GM12865 (cell line): ENCODE measurements around the gene ITGA11.

ENCODE experiments used
- DNase-seq: peaks from one replicate; pipeline ENCODE4 v3.0.0; 2010; ENCODE audit warnings: low read depth
- H3K4me3 ChIP-seq: 2 replicates; pipeline ENCODE4 v1.5.1; 2011; ENCODE audit warnings: mild to moderate bottlenecking, low read depth, low read length, control low read depth
- TF ChIP-seq, protein P1 (sequence below): IDR thresholded peaks from 2 replicates; pipeline ENCODE4 v1.5.1; 2011; ENCODE audit warnings: low read length, control low read depth, low read depth, inconsistent platforms; ENCODE audit not compliant: insufficient read depth; ENCODE audit errors: missing control alignments

Gene ITGA11

DNA sequence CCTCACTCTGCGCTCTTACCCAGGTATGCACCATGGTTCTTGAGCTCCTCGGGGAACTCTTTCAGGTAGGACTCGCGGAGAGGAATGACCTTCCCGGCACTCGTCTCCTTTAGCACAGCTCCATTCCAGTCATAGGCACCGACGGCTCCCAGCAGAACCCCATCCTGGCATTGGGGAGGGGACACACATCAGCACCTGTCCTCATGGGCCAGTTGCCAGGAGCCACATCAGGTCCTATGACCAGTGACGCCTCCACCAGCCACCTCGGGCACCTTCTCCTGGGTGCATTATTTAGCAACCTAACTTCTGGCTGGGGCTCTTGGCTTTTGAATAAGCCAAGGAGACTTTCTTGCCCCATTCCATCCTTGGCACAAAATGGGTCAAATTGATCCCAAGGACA is 92.5 kb downstream of the ITGA11 start:
- no peak for DNase-seq
- no peak overlapping the region for H3K4me3 ChIP-seq
- TF ChIP-seq, protein P1, sequence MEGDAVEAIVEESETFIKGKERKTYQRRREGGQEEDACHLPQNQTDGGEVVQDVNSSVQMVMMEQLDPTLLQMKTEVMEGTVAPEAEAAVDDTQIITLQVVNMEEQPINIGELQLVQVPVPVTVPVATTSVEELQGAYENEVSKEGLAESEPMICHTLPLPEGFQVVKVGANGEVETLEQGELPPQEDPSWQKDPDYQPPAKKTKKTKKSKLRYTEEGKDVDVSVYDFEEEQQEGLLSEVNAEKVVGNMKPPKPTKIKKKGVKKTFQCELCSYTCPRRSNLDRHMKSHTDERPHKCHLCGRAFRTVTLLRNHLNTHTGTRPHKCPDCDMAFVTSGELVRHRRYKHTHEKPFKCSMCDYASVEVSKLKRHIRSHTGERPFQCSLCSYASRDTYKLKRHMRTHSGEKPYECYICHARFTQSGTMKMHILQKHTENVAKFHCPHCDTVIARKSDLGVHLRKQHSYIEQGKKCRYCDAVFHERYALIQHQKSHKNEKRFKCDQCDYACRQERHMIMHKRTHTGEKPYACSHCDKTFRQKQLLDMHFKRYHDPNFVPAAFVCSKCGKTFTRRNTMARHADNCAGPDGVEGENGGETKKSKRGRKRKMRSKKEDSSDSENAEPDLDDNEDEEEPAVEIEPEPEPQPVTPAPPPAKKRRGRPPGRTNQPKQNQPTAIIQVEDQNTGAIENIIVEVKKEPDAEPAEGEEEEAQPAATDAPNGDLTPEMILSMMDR = no peak

DNA sequence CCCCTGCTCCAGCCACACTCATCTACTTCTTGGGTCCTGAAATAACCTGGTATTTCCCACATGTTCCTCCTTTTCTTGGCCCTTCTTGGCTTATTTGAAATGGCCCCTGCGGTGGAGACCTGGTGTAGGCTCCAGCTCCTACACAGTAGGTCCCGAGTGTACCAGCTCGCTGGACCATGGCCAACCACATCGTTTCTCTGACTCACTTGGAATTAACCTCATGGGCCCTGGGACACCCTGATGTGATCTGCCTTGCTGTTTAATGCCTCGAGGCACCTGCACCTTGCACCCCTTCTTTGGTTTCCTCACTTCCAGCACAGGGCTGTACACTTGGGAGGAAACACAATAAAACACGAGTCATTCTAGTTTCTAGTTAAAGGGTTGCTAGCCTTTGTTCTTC is 94.1 kb downstream of the ITGA11 start:
- no peak overlapping the region for H3K4me3 ChIP-seq
- TF ChIP-seq, protein P1 = no peak
- no peak for DNase-seq

DNA sequence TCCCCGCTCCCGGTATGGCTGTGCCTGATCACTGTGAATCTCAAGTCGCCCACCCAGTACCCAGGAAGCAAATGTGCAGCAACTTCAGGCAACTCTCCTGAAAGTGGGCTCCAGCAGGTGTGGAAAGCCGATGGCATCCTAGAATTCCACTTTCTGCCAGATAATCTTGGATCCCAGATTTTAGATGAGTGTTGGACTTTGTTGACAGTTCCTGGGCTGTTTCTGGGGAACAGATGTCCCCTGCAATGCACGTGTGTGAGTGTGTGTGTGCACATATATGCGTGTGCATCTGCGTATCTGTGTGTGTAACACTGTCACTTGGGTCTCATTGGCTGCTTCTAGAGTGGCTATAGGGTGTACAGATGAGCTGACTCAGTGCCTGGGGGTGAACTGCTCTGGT is 95.4 kb downstream of the ITGA11 start:
- H3K4me3 ChIP-seq = no peak overlapping the region
- no peak for DNase-seq
- TF ChIP-seq, protein P1 = no peak

DNA sequence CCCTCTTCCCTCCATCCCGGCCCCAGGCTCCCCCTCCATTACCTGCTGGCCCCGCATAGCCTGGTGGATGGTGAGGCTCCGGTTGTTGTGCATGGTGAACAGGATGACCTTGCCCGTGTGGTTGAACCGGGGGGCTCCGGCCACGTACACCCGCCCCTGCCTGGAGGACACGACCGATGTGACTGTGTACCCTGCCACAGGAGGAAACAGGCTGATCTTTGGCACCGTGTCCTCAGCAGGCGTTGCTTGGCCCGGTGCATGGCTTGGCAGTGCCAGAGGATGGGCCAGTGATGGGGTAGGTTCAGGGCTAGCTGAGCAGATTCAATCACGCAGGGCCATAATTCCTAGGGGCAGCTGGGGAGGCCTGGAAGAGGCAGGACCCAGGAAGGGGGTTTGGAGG is 96.3 kb downstream of the ITGA11 start:
- H3K4me3 ChIP-seq = no peak overlapping the region
- no peak for DNase-seq
- TF ChIP-seq, protein P1 = no peak

DNA sequence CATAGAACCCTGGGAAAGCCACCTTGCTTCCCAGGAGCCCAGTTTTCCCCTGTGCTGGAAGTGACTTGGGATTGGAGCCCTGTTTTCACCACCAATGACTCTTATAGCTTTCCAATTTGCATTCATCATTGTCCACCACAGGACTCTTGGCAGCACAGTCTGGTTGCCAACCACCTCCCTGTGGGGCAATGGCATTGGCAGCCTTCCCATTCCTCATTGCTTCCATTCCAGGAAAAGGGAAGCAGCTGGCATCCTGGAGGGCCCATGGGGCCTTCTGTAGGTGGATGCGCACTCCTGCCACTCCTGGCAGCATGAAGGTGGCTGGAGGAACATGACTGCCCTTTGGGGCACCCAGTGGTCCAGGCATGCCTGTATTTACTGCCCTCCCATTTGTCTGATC is 96.7 kb downstream of the ITGA11 start:
- no peak for DNase-seq
- no peak overlapping the region for H3K4me3 ChIP-seq
- TF ChIP-seq, protein P1 = no peak

DNA sequence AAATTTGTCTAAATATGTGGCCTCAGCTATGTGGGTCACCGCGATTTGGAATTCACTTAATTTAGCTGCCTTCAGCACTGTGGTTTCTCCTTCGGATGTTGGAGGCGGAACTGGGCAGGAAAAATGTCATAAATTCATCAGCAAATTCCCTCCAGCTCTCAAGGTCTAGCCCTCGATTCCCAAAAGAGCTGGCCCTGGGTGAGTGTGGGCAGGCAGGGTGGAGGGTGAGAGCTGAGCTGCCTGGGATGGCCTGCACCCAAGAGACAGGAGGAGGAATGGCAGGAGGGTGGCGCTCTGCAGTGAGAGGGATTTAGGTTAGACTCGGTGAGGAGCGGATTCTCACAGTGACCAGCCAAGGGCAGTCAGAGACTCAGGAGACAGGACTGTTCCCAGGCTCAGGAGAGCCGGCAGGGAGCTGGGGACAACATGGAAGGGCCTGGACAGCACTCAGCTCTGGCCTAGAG is 97.3 kb downstream of the ITGA11 start:
- no peak overlapping the region for H3K4me3 ChIP-seq
- no peak for DNase-seq
- TF ChIP-seq, protein P1 = no peak

DNA sequence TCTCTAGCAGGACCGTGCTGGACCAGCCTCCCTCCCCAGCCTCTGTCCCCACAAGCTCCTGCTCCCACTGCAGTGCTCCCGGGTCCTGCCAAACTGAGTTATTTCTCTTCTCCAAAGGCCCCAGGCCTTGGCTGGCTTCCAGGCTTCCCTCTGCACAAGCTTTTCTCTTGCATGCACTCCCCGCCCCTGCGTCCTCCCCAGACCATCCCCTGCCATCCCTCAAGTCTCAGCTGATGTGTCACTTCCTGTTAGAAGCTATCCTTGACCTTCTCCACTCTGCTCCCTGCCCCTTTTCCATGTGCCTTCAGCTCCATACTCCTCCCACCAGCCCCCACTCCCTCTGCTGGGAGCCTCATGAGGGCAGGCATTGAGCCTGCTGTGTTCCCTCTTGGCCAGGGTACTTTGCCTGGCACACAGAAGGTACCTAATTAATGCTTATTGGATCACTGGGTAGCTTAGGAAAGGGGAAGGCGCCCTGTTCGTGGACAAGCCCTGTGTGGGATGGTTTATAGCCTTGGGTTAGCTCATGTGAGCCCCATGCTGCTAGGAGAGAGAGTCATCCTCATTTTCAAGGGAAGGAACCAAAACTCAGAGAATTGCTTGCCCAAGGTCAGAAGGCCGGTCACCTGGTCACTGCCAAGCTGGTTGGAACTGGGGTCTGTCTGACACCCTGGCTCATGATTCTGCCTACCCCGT is 98.0 kb downstream of the ITGA11 start:
- TF ChIP-seq, protein P1 = no peak
- DNase-seq = no peak

More for the DNA sequence above, 98.0 kb downstream of the ITGA11 start:
- no peak overlapping the region for H3K4me3 ChIP-seq
